ENCODE data around the gene SPATA31D3.
"Not testable (repeated sequence)": the region's sequence is repeated elsewhere in the genome, so short reads cannot be mapped to it uniquely, and the experiment has no call there.

Gene SPATA31D3

GRCh38 chr9:81943393-81943792 lies at the start of gene SPATA31D3:
SPATA31D3 (plus strand) TSS chr9:81943500; CDS start chr9:81943586, 86 bp downstream.
- DNase-seq, result not testable (repeated sequence)

GRCh38 chr9:81893929-81894328 lies 49.4 kb upstream of the SPATA31D3 start:
- DNase-seq, result no peak

GRCh38 chr9:81894891-81895290 lies 48.4 kb upstream of the SPATA31D3 start:
- peak; percentile 39 for DNase-seq

GRCh38 chr9:81896070-81896469 lies 47.2 kb upstream of the SPATA31D3 start:
- peak; percentile 38 for DNase-seq

- no peak for DNase-seq
Observed at GRCh38 chr9:81898851-81899250, 44.4 kb upstream of the SPATA31D3 start.

GRCh38 chr9:81902196-81902595 lies 41.1 kb upstream of the SPATA31D3 start:
- DNase-seq, result no peak

- peak; percentile 23 for DNase-seq
Observed at GRCh38 chr9:81902626-81903025, 40.7 kb upstream of the SPATA31D3 start.

GRCh38 chr9:81906671-81907070 lies 36.6 kb upstream of the SPATA31D3 start:
- peak; percentile 37 for DNase-seq

GRCh38 chr9:81912135-81912534 lies 31.2 kb upstream of the SPATA31D3 start:
- DNase-seq, result no peak

- DNase-seq, result no peak
Observed at GRCh38 chr9:81915801-81916505, 27.3 kb upstream of the SPATA31D3 start.

- DNase-seq, result not testable (repeated sequence)
Observed at GRCh38 chr9:81918507-81918906, 24.8 kb upstream of the SPATA31D3 start.

- not testable (repeated sequence) for DNase-seq
Observed at GRCh38 chr9:81928305-81928704, 15.0 kb upstream of the SPATA31D3 start, which contains the start of gene SPATA31D4. SPATA31D4 (plus strand) TSS chr9:81928428; CDS start chr9:81928514, 86 bp downstream.

GRCh38 chr9:81930147-81930546 lies 13.2 kb upstream of the SPATA31D3 start:
- DNase-seq, result not testable (repeated sequence)

- not testable (repeated sequence) for DNase-seq
Observed at GRCh38 chr9:81933547-81933946, 9.8 kb upstream of the SPATA31D3 start.

GRCh38 chr9:81948650-81949049 lies 5.3 kb downstream of the SPATA31D3 start:
- DNase-seq, result not testable (repeated sequence)

- DNase-seq, result no peak
Observed at GRCh38 chr9:81953096-81953495, 9.8 kb downstream of the SPATA31D3 start.

- no peak for DNase-seq
Observed at GRCh38 chr9:81955625-81956024, 12.3 kb downstream of the SPATA31D3 start.

GRCh38 chr9:81964218-81965171 lies 21.2 kb downstream of the SPATA31D3 start:
- peak; percentile 5 for DNase-seq

- DNase-seq, result no peak
Observed at GRCh38 chr9:81968026-81968425, 24.7 kb downstream of the SPATA31D3 start.

- peak; percentile 11 for DNase-seq
Observed at GRCh38 chr9:81969971-81970370, 26.7 kb downstream of the SPATA31D3 start.

- DNase-seq, result no peak
Observed at GRCh38 chr9:81971727-81972126, 28.4 kb downstream of the SPATA31D3 start.

GRCh38 chr9:81974764-81975163 lies 31.5 kb downstream of the SPATA31D3 start:
- no peak for DNase-seq

- no peak for DNase-seq
Observed at GRCh38 chr9:81976351-81976750, 33.1 kb downstream of the SPATA31D3 start.

GRCh38 chr9:81979196-81979595 lies 35.9 kb downstream of the SPATA31D3 start:
- DNase-seq, result no peak

Data from EL (cell line).